HepG2 (cell line): ENCODE data around the gene ADCY9. TPM values are rescaled to one million over a fixed set of nuclear protein-coding genes. Genes with fewer than 3 reads are reported as not detected.

Experiments
- ATAC-seq: fragments of 200-7000 bp; cut with Tn5 transposase; 3 replicates; pipeline ENCODE4 v1.9.1; 2020; ENCODE audit warnings: mild to moderate bottlenecking, moderate library complexity
- BruUV-seq: library from RNA; stranded (reverse); fragments of 400-500 nt; replicated peaks from 2 replicates; lab custom pipeline; 2021; lab: Mats Ljungman, UMichigan
- CTCF ChIA-PET: fragments of 300-600 bp; formaldehyde crosslinking; extraction: SDS; loops from one replicate; lab custom pipeline; 2021; ENCODE audit warnings: low total read pairs, inconsistent platforms, low intra/inter-chr PET ratio; lab: Yijun Ruan, JAX
- POLR2A ChIA-PET: fragments of 350-600 bp; sonication (Branson Sonifier 250); formaldehyde crosslinking; loops from one replicate; lab custom pipeline; 2020; ENCODE audit warnings: antibody characterized with exemption, inconsistent platforms; lab: Yijun Ruan, JAX
- DNase-seq: peaks from one replicate; pipeline ENCODE4 v3.0.0-alpha.2; 2015; ENCODE audit warnings: low spot score
- FAIRE-seq: peaks from 3 replicates; lab custom pipeline; 2011; peaks lifted over from hg19 to GRCh38; lab: Jason Lieb, UNC
- H2AFZ ChIP-seq: one replicate; pipeline ENCODE4 v1.6.1; 2011; ENCODE audit warnings: low read length, inconsistent platforms
- H3K27ac ChIP-seq: fragments of 300-600 bp; 3 replicates; pipeline ENCODE4 v1.8.0; 2011; ENCODE audit warnings: mixed run types, mild to moderate bottlenecking, mixed read lengths, low read length, inconsistent platforms; ENCODE audit not compliant: insufficient read depth; ENCODE audit errors: extremely low read length
- H3K27me3 ChIP-seq, 2 experiments: fragments of 200-600 bp in 1 of 2; 2 replicates in 1 of 2; 3 replicates in 1 of 2; pipeline versions ENCODE4 v1.6.0 to v1.8.0; 2011; ENCODE audit warnings: low read length in 2 of 2, mild to moderate bottlenecking in 2 of 2, moderate library complexity in 2 of 2, inconsistent platforms in 1 of 2; ENCODE audit not compliant: insufficient read depth in 2 of 2, control insufficient read depth in 1 of 2
- H3K36me3 ChIP-seq, 2 experiments: fragments of 200-600 bp in 1 of 2; replicated peaks in 1 of 2; 2 replicates in 1 of 2; 3 replicates in 1 of 2; pipeline versions ENCODE4 v1.5.1 to v1.8.0; 2011; ENCODE audit warnings: low read length in 2 of 2, inconsistent platforms in 1 of 2; ENCODE audit not compliant: insufficient read depth in 2 of 2, control insufficient read depth in 1 of 2
- H3K4me1 ChIP-seq: 2 replicates; pipeline ENCODE4 v1.5.1; 2012; ENCODE audit warnings: low read length, inconsistent platforms; ENCODE audit not compliant: insufficient read depth
- H3K4me2 ChIP-seq: 2 replicates; pipeline ENCODE4 v1.6.0; 2011; ENCODE audit warnings: low read depth, low read length, inconsistent platforms
- H3K4me3 ChIP-seq, 3 experiments: fragments of 200-600 bp in 1 of 3; sonication (generic), shearing (Covaris generic) in 1 of 3; replicated peaks in 1 of 3; 2 replicates each; pipeline ENCODE4 v1.5.1; 2011 to 2016; ENCODE audit warnings: low read length in 3 of 3, inconsistent platforms in 2 of 3, low read depth in 2 of 3, mild to moderate bottlenecking in 2 of 3, control low read depth in 1 of 3, mixed read lengths in 1 of 3; ENCODE audit not compliant: insufficient read depth in 1 of 3
- H3K79me2 ChIP-seq: one replicate; pipeline ENCODE4 v1.6.1; 2011; ENCODE audit warnings: low read length, inconsistent platforms; ENCODE audit not compliant: insufficient read depth
- H3K9ac ChIP-seq: 2 replicates; pipeline ENCODE4 v1.6.0; 2011; ENCODE audit warnings: mild to moderate bottlenecking, low read depth, low read length, inconsistent platforms; ENCODE audit not compliant: insufficient read depth
- H3K9me3 ChIP-seq: 2 replicates; pipeline ENCODE4 v1.5.1; 2012; ENCODE audit warnings: mild to moderate bottlenecking, low read length
- H4K20me1 ChIP-seq: 2 replicates; pipeline ENCODE4 v1.6.0; 2011; ENCODE audit warnings: inconsistent platforms, mild to moderate bottlenecking, low read length, moderate library complexity; ENCODE audit not compliant: insufficient read depth
- DRAP1 ChIP-seq: IDR thresholded peaks from 2 replicates; pipeline ENCODE4 v1.6.1; 2016; ENCODE audit warnings: missing genetic modification reagents, missing compliant biosample characterization
- GLMP ChIP-seq: sonication (generic); formaldehyde crosslinking; IDR thresholded peaks from 2 replicates; pipeline ENCODE4 v1.9.0; 2021; ENCODE audit warnings: missing genetic modification reagents, mild to moderate bottlenecking, borderline replicate concordance
- MAX ChIP-seq: IDR thresholded peaks from 2 replicates; pipeline ENCODE4 v1.6.1; 2012; ENCODE audit warnings: inconsistent platforms
- ZBTB25 ChIP-seq: IDR thresholded peaks from 2 replicates; pipeline ENCODE4 v1.6.1; 2018; ENCODE audit warnings: missing genetic modification reagents
- ZNF574 ChIP-seq: sonication (generic); formaldehyde crosslinking; IDR thresholded peaks from 2 replicates; pipeline ENCODE4 v1.4.0; 2020; ENCODE audit warnings: missing genetic modification reagents
- ZNF576 ChIP-seq: sonication (generic); formaldehyde crosslinking; IDR thresholded peaks from 2 replicates; pipeline ENCODE4 v1.4.0; 2020; ENCODE audit warnings: mild to moderate bottlenecking, missing genetic modification reagents
- ZNF841 ChIP-seq: sonication (generic); formaldehyde crosslinking; IDR thresholded peaks from 2 replicates; pipeline ENCODE4 v1.8.1; 2023; ENCODE audit warnings: missing genetic modification reagents, borderline replicate concordance
- WGBS: methylation state at CpG from one replicate; pipeline ENCODE4 v1.1.6; 2017; ENCODE audit warnings: low lambda C conversion rate; 5-methylcytosine and 5-hydroxymethylcytosine counted together
- in situ Hi-C: cut with HindIII; loops from 2 replicates; pipeline ENCODE4 v1.10.0; 2017; ENCODE audit warnings: low pct_unique_long_range_greater_than_20kb; ENCODE audit not compliant: extremely low pct_ligation_motif_present
- intact Hi-C: fragments of 100-400 bp; cut with micrococcal nuclease; formaldehyde crosslinking; loops from one replicate; pipeline ENCODE4 v1.10.0; 2022; ENCODE audit not compliant: unreplicated experiment
- polyA plus RNA-seq, 8 experiments: library from polyadenylated mRNA; depleted of rRNA in 3 of 8; stranded (reverse) in 7 of 8; unstranded in 1 of 8; fragments of >200 nt; fragmentation: Illumina TruSeq in 4 of 8; extraction: Trizol in 4 of 8; gene quantifications; 2 replicates each; pipeline versions ENCODE4 v1.2.1 to v1.2.3, GENCODE V29; 2011 to 2016; ENCODE audit warnings: low read depth in 4 of 8, missing spikeins in 1 of 8, mixed read lengths in 1 of 8; ENCODE audit not compliant: insufficient read depth in 1 of 8
- total RNA-seq, 5 experiments: library from RNA; depleted of rRNA; stranded (reverse); fragments of >200 nt; fragmentation: Illumina TruSeq; extraction: Trizol; gene quantifications; 2 replicates each; pipeline ENCODE4 v1.2.3, GENCODE V29; 2016; ENCODE audit warnings: low read depth in 1 of 5

ADCY9 gene
- total and polyA plus RNA-seq, 2 of the 13 experiments (the other 11 are each of a cell fraction or from before 2014, with no cell fraction given): 11.2 to 13.9 TPM

GRCh38 chr16:4106516-4106915 lies 9.7 kb downstream of the ADCY9 start:
- CTCF ChIA-PET: no interaction called here
- in situ Hi-C loops: no loop called here
- ATAC-seq: no peak

More at GRCh38 chr16:4106516-4106915, 9.7 kb downstream of the ADCY9 start:
- Histone ChIP-seq H3K4me2 (no peak overlapping the region), H3K36me3 (peaks cover 8 to 23% of the 10 kb centered on the region in 2 experiments; a peak in 4 of 5 replicates), H3K4me3 (no peak overlapping the region), H4K20me1 (no peaks in the 10 kb centered on the region), H3K4me1 (peaks cover 59% of the 10 kb centered on the region), H3K27ac (no peak overlapping the region), H3K9me3 (no peaks in the 10 kb centered on the region), H3K9ac (no peak overlapping the region), H3K27me3 (no peaks in the 10 kb centered on the region), H2AFZ (no peak overlapping the region), H3K79me2 (peaks cover 81% of the 10 kb centered on the region)
- POLR2A ChIA-PET: no interaction called here
- no peak for DNase-seq
- intact Hi-C loops: loop anchor here (1.0 kb wide), 1 partner anchor 24 kb away; no protein-coding TSS in a partner anchor
- no peak for FAIRE-seq
- BruUV-seq: no TSS peak
- 98% methylated on average over 4 of the region's 4 CpGs for WGBS
- TF ChIP-seq ZNF574 (CRISPR knock-in tag) (no peak), ZNF841 (no peak), DRAP1 (CRISPR knock-in tag) (no peak), ZNF576 (CRISPR knock-in tag) (no peak), GLMP (no peak), MAX (no peak), ZBTB25 (CRISPR knock-in tag) (no peak)
